ENCODE results near the gene PLXNA3.

DNA sequence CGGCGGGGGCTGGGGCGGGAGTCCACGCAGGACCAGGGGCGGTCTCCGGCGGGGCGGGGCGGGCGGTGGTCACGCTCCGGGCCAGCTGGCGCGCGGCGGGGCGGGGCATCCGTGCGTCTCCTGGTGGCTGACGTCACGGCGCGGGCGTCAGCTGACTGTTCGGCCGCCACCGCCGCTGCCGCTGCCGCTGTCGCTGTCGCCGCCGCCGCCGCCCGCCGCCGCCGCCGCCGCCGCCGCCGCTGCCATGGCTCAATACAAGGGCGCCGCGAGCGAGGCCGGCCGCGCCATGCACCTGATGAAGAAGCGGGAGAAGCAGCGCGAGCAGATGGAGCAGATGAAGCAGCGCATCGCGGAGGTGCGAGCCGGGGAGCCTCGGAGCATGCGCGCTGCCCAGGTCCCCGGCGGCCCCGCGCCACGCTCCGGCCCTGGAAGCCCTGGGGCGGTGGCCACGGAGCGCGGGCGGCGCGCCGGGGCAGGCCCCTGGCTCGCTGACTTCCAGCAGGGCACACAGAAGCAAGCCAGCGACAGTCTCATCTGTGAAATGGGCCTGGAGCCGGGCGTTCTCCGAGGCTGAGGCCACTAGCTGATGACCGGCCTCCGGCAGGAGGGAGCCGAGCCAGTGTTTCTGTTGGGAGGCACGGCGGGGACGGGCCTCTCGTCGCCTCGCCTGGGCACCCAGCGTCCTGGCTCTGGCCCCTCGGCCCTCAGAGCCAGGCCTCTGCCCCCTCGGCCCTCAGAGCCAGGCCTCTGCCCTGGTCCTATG lies 13.9 kb upstream of the PLXNA3 start, which contains the start of gene FAM50A:
- no peak for TF ChIP-seq EZH2 (IDR thresholded peaks at IDR 0.05; ENCODE audit: insufficient read depth, poor library complexity, severe bottlenecking)
- TF ChIP-seq EZH2phosphoT487 (IDR thresholded peaks at IDR 0.05; ENCODE audit: insufficient read depth, low read depth), result no peak
